8988T (cell line): ENCODE results near the gene ANO5.
"Not testable (repeated sequence)": the region's sequence is repeated elsewhere in the genome, so short reads cannot be mapped to it uniquely, and the experiment has no call there.

Experiments
- DNase-seq: peaks from one replicate; pipeline ENCODE4 v3.0.0; 2011

The ANO5 gene

GRCh38 chr11:22199243-22199642 is 6.4 kb downstream of the ANO5 start:
- DNase-seq, result no peak

GRCh38 chr11:22203281-22203680 is 10.4 kb downstream of the ANO5 start:
- no peak for DNase-seq

GRCh38 chr11:22207162-22207561 is 14.3 kb downstream of the ANO5 start:
- no peak for DNase-seq

- no peak for DNase-seq
These were observed 15.4 kb downstream of the ANO5 start for GRCh38 chr11:22208151-22208858.

GRCh38 chr11:22216940-22217339 is 24.1 kb downstream of the ANO5 start:
- no peak for DNase-seq

GRCh38 chr11:22221143-22221542 is 28.3 kb downstream of the ANO5 start:
- no peak for DNase-seq

- DNase-seq, result no peak
These were observed 32.3 kb downstream of the ANO5 start for GRCh38 chr11:22225190-22225589.

- DNase-seq, result no peak
These were observed 41.9 kb downstream of the ANO5 start for GRCh38 chr11:22234743-22235142.

GRCh38 chr11:22244986-22245592 is 52.2 kb downstream of the ANO5 start:
- no peak for DNase-seq

- no peak for DNase-seq
These were observed 54.1 kb downstream of the ANO5 start for GRCh38 chr11:22246992-22247391.

- DNase-seq, result no peak
These were observed 57.0 kb downstream of the ANO5 start for GRCh38 chr11:22249871-22250270.

GRCh38 chr11:22256876-22257275 is 64.0 kb downstream of the ANO5 start:
- no peak for DNase-seq

- no peak for DNase-seq
These were observed 70.7 kb downstream of the ANO5 start for GRCh38 chr11:22263613-22264012.

GRCh38 chr11:22268983-22269624 is 76.2 kb downstream of the ANO5 start:
- not testable (repeated sequence) for DNase-seq

GRCh38 chr11:22273781-22274180 is 80.9 kb downstream of the ANO5 start:
- DNase-seq, result no peak

- no peak for DNase-seq
These were observed 82.7 kb downstream of the ANO5 start for GRCh38 chr11:22275600-22275999.

- DNase-seq, result no peak
These were observed 83.7 kb downstream of the ANO5 start for GRCh38 chr11:22276535-22276934.

GRCh38 chr11:22284991-22285390 is 92.1 kb downstream of the ANO5 start:
- not testable (repeated sequence) for DNase-seq

GRCh38 chr11:22302368-22302767 is 109.5 kb downstream of the ANO5 start:
- no peak for DNase-seq

- DNase-seq, result no peak
These were observed 111.6 kb downstream of the ANO5 start for GRCh38 chr11:22304337-22304961.

- DNase-seq, result no peak
These were observed 124.8 kb downstream of the ANO5 start for GRCh38 chr11:22317656-22318055.

GRCh38 chr11:22331771-22332170 is 138.9 kb downstream of the ANO5 start:
- DNase-seq, result no peak
